BE2C (cell line): ENCODE results near the gene DMKN.

Experiments used
- DNase-seq: peaks from one replicate; pipeline ENCODE4 v3.0.0-alpha.2; 2020
- H3K27me3 ChIP-seq: fragments of 250-450 bp; sonication (Bioruptor Pico); 2 replicates; pipeline ENCODE4 v1.5.1; 2020; ENCODE audit warnings: mild to moderate bottlenecking
- H3K36me3 ChIP-seq: fragments of 250-450 bp; sonication (Bioruptor Pico); 2 replicates; pipeline ENCODE4 v1.5.1; 2020; ENCODE audit warnings: mild to moderate bottlenecking
- H3K4me1 ChIP-seq: fragments of 250-450 bp; sonication (Bioruptor Pico); 2 replicates; pipeline ENCODE4 v1.5.1; 2020
- H3K4me3 ChIP-seq: 2 replicates; pipeline ENCODE4 v1.5.1; 2011; ENCODE audit warnings: low read depth, low read length
- H3K9me3 ChIP-seq: fragments of 250-450 bp; sonication (Bioruptor Pico); 2 replicates; pipeline ENCODE4 v1.5.1; 2020
- TF ChIP-seq, protein P1 (sequence below): IDR thresholded peaks from 2 replicates; pipeline ENCODE4 v1.5.1; 2012; ENCODE audit warnings: mild to moderate bottlenecking, low read depth, low read length

DMKN gene

DNA sequence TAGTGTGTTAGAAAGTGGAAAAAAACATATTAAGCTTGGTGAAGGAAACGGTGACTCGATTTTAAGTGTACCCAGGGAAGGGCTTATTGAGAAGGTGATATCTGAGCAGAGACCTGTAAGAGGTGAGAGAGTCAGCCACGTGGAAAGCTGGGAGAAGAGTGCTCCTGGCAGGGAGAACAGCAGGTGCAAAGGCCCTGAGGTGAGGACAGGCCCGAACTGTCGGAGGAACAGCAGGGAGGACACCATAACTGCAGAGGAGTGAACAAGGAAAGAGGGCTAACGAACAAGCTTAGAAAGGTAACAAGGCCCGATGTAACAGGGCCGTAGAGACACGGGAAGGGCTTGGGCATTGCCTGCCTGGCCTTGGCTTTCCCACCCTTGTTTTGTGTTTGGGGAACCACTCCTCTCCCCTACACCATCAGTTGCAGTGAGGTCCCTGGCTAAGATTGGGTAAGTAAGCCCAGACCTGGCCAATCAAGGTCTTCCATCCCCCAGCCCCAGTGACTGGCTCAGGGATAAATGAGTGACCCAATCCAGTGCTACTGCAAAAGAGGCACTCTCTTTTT is 42.7 kb upstream of the DMKN start:
- peaks cover 5% of the 10 kb centered on the region for H3K4me1 ChIP-seq
- peaks cover 4% of the 10 kb centered on the region; the same call in 1 of the 2 replicates for H3K27me3 ChIP-seq
- no peaks in the 10 kb centered on the region for H3K36me3 ChIP-seq
- H3K9me3 ChIP-seq = no peaks in the 10 kb centered on the region
- TF ChIP-seq, protein P1, sequence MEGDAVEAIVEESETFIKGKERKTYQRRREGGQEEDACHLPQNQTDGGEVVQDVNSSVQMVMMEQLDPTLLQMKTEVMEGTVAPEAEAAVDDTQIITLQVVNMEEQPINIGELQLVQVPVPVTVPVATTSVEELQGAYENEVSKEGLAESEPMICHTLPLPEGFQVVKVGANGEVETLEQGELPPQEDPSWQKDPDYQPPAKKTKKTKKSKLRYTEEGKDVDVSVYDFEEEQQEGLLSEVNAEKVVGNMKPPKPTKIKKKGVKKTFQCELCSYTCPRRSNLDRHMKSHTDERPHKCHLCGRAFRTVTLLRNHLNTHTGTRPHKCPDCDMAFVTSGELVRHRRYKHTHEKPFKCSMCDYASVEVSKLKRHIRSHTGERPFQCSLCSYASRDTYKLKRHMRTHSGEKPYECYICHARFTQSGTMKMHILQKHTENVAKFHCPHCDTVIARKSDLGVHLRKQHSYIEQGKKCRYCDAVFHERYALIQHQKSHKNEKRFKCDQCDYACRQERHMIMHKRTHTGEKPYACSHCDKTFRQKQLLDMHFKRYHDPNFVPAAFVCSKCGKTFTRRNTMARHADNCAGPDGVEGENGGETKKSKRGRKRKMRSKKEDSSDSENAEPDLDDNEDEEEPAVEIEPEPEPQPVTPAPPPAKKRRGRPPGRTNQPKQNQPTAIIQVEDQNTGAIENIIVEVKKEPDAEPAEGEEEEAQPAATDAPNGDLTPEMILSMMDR = no peak
- DNase-seq = no peak
- no peak overlapping the region for H3K4me3 ChIP-seq

DNA sequence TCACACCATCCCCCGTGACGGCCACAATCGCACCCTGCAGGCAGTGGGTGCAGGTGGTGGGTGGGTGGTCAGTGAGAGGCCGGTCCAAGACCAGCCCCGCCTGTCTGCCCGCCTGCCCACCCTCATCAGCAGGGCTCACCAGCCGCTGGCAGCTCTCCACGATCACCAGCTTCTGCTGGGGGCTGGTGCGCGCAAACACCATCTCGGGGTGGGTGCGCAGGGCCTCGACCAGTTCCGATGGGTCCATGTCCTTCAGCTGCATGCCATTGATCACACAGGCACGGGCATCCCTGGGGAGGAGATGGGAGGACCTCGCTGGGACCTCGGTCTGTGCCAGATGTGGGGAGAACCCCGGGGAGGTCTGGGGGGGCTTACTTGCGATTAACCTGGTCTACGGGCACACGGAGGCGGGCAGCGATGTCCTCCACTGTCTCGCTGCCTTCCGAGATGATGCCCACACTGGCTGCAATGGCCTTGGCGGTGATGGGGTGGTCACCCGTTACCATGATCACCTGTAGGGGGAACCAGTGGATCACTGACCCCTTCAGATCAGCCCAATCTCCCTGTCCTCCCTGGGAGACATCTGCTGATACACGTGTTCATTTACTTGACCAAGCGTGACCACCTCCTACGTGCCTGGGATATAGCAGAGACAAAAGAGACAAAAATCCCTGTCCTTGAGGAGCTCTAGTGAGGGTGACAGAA is 42.0 kb upstream of the DMKN start:
- H3K9me3 ChIP-seq = no peaks in the 10 kb centered on the region
- no peak overlapping the region for H3K4me3 ChIP-seq
- no peaks in the 10 kb centered on the region for H3K36me3 ChIP-seq
- TF ChIP-seq, protein P1 = peak; percentile 41
- peak; percentile 68 for DNase-seq
- H3K27me3 ChIP-seq = peaks cover 4% of the 10 kb centered on the region; the same call in 1 of the 2 replicates
- H3K4me1 ChIP-seq = peaks cover 5% of the 10 kb centered on the region

DNA sequence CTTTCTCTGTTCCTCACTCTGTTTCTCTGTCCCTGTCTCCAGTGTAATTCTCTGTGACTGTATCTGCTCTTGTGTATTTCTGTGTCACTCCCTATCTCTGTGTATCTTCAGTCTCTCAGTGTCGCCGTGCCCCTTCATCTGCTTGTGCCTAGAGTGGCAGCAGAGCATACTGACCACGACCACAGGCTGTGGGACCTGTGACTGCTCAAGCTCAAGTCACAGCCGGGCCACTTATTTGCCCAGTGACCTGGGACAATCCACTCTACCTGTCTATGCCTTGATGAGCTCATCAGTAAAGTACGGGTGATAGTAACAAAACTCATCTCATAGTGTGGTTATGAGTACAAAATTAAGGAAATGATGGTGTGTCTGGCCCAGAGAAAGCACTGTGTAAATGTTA is 40.6 kb upstream of the DMKN start:
- no peaks in the 10 kb centered on the region for H3K9me3 ChIP-seq
- H3K36me3 ChIP-seq = no peaks in the 10 kb centered on the region
- TF ChIP-seq, protein P1 = no peak
- no peak for DNase-seq
- peaks cover 5% of the 10 kb centered on the region for H3K4me1 ChIP-seq
- no peaks in the 10 kb centered on the region for H3K27me3 ChIP-seq
- no peak overlapping the region for H3K4me3 ChIP-seq

DNA sequence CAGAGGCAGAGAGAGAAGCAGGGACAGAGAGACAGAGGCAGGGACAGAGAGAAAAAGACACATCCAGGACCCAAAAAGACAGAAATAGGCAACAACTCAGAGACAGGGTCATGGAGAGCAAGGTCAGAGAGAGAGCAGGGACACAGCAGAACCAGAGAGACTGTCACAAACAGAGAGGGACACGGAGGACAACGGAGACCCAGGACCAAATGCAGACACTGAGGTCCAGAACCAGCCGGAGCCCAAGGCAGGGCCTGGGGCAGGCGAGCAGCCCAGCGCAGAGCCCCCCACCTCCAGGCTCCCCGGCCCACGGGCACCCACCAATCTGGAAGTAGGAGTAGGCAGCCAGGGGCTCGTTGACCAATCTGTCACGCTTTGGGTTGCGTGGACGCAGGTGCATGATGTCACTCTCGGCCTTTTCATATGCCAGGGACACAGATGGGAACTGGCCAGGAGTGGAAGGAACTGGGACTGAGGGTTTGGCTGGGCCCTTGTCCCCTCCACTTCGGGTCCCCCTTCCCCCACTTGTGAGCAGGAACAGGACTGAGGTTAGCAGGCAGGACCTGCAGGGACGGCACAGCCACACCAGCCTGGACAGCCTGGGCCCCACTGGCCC is 40.0 kb upstream of the DMKN start:
- TF ChIP-seq, protein P1 = no peak
- H3K4me3 ChIP-seq = no peak overlapping the region
- no peaks in the 10 kb centered on the region for H3K9me3 ChIP-seq
- no peaks in the 10 kb centered on the region for H3K27me3 ChIP-seq
- no peak for DNase-seq
- peaks cover 5% of the 10 kb centered on the region for H3K4me1 ChIP-seq
- H3K36me3 ChIP-seq = no peaks in the 10 kb centered on the region

DNA sequence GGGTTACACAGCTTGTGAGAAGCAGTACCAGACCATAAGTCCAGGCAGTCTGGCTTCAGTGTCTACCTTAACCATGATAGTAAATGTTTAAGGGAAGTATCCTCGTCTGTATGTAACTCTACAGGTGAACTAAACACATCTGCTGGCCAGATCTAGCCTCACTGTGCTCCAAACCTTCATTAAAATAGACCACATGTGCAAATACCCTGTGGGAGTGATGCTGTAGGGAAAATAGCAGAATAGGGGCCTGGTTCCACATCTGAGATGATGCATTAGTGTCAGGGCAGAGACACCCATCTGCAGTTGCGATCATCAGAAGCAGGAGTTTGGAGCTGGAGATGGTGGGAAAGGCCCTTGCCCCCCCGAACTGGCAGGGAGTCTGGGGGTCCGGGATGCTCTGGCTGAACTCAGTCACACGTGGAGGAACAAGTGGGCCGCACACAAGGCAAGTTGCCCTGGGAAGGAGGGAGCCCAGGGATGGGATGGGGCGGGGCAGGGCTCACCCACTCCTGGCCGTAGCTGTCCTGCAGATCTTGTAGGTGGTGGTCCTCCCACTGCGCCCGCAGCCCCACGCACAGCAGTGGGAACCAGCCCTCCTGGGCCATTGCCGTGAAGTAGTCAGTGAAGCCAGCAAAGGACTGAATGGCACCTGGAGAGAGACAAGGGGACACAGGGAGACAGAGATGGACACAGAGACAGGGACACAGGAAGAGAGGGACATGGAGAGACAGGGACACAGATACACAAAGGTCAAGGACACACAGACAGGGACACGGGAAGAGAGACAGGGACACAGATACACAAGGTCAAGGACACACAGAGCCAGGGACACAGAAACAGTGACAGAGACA is 39.3 kb upstream of the DMKN start:
- no peak overlapping the region for H3K4me3 ChIP-seq
- H3K27me3 ChIP-seq = no peaks in the 10 kb centered on the region
- H3K36me3 ChIP-seq = no peaks in the 10 kb centered on the region
- H3K4me1 ChIP-seq = peaks cover 5% of the 10 kb centered on the region
- no peak for DNase-seq
- no peaks in the 10 kb centered on the region for H3K9me3 ChIP-seq
- TF ChIP-seq, protein P1 = no peak
